ENCODE measurements around the gene KMT2D.

GRCh38 chr12:49091836-49092085 is 31.2 kb upstream of the KMT2D start:
- TF ChIP-seq POLR2A (IDR thresholded peaks at IDR 0.05; ENCODE audit: low read depth, low read length), result no peak
- TF ChIP-seq POLR2AphosphoS5 (IDR thresholded peaks at IDR 0.05; ENCODE audit: low read depth, low read length), result no peak

All from GM12892 (cell line).